HTERT RPE-1 (cell line): ENCODE results near the gene TMPRSS3.

ENCODE experiments used
- in situ Hi-C: fragments of 300-500 bp; cut with MboI; formaldehyde crosslinking; loops from 4 replicates; pipeline ENCODE4 v1.14.3; 2020; ENCODE audit warnings: low sequenced_read_pairs

The TMPRSS3 gene

GRCh38 chr21:42395905-42396651 lies at the start of gene TMPRSS3:
TSS of gene TMPRSS3 (minus strand) at chr21:42396052. CDS start at chr21:42395417, 635 bp downstream.
- in situ Hi-C loops, result no loop called here

- in situ Hi-C loops, result no loop called here
These were observed 49.5 kb upstream of the TMPRSS3 start for GRCh38 chr21:42445311-42445710.

- in situ Hi-C loops, result no loop called here
These were observed 48.9 kb upstream of the TMPRSS3 start for GRCh38 chr21:42444745-42445059.

- in situ Hi-C loops, result no loop called here
These were observed 48.3 kb upstream of the TMPRSS3 start for GRCh38 chr21:42443876-42444744.

- in situ Hi-C loops, result no loop called here
These were observed 47.4 kb upstream of the TMPRSS3 start for GRCh38 chr21:42443181-42443785.

GRCh38 chr21:42441963-42442362 lies 46.1 kb upstream of the TMPRSS3 start:
- in situ Hi-C loops, result no loop called here

GRCh38 chr21:42440187-42440792 lies 44.4 kb upstream of the TMPRSS3 start:
- in situ Hi-C loops, result no loop called here

- in situ Hi-C loops, result no loop called here
These were observed 43.7 kb upstream of the TMPRSS3 start for GRCh38 chr21:42439284-42440186.

GRCh38 chr21:42438316-42439205 lies 42.7 kb upstream of the TMPRSS3 start:
- in situ Hi-C loops, result no loop called here

- in situ Hi-C loops, result no loop called here
These were observed 41.9 kb upstream of the TMPRSS3 start for GRCh38 chr21:42437786-42438185.

- in situ Hi-C loops, result no loop called here
These were observed 41.1 kb upstream of the TMPRSS3 start for GRCh38 chr21:42436914-42437313.

- in situ Hi-C loops, result no loop called here
These were observed 40.0 kb upstream of the TMPRSS3 start for GRCh38 chr21:42435833-42436232.

- in situ Hi-C loops, result no loop called here
These were observed 39.5 kb upstream of the TMPRSS3 start for GRCh38 chr21:42435401-42435800.

- in situ Hi-C loops, result no loop called here
These were observed 39.0 kb upstream of the TMPRSS3 start for GRCh38 chr21:42434884-42435283.

- in situ Hi-C loops, result no loop called here
These were observed 38.2 kb upstream of the TMPRSS3 start for GRCh38 chr21:42433946-42434551.

- in situ Hi-C loops, result no loop called here
These were observed 36.8 kb upstream of the TMPRSS3 start for GRCh38 chr21:42432695-42433094.

GRCh38 chr21:42431196-42431595 lies 35.3 kb upstream of the TMPRSS3 start:
- in situ Hi-C loops, result no loop called here

- in situ Hi-C loops, result no loop called here
These were observed 34.7 kb upstream of the TMPRSS3 start for GRCh38 chr21:42430521-42430920.

- in situ Hi-C loops, result no loop called here
These were observed 34.0 kb upstream of the TMPRSS3 start for GRCh38 chr21:42429856-42430255.
